Measurements from ENCODE around the gene KCNJ15. TPM values are rescaled to one million over a fixed set of nuclear protein-coding genes. Genes with fewer than 3 reads are reported as not detected.
"Not testable (repeated sequence)": the region's sequence is repeated elsewhere in the genome, so short reads cannot be mapped to it uniquely, and the experiment has no call there.

Gene KCNJ15
- total and polyA plus RNA-seq, 2 of the 13 experiments (the other 11 are each of a cell fraction or from before 2014, with no cell fraction given), result not detected

- no peak for TF ChIP-seq PRDM4 (CRISPR knock-in tag; IDR thresholded peaks at IDR 0.05; ENCODE audit: borderline replicate concordance)
- no peak for TF ChIP-seq CREB1 (IDR thresholded peaks at IDR 0.05)
- TF ChIP-seq CREB1 (CRISPR knock-in tag; IDR thresholded peaks at IDR 0.05), result no peak
- TF ChIP-seq PBX2 (CRISPR knock-in tag; IDR thresholded peaks at IDR 0.05), result no peak
Measured at GRCh38 chr21:38234395-38235142, 22.2 kb upstream of the KCNJ15 start (continued).

- H3K9me3 ChIP-seq (ENCODE audit: low read length), result peaks cover 14% of the 10 kb centered on the region
- H3K27me3 ChIP-seq (ENCODE audit: control insufficient read depth in 1 of 2, insufficient read depth in 2 of 2, low read length in 2 of 2); H3K36me3 ChIP-seq (replicated peaks in 1 of 2; ENCODE audit: control insufficient read depth in 1 of 2, insufficient read depth in 2 of 2, low read length in 2 of 2); DNase-seq (ENCODE audit: low spot score); FAIRE-seq; intact Hi-C loops (cut with micrococcal nuclease; ENCODE audit: unreplicated experiment); ATAC-seq; H2AFZ ChIP-seq (ENCODE audit: low read length); H3K79me2 ChIP-seq (ENCODE audit: insufficient read depth, low read length); H3K4me1 ChIP-seq (ENCODE audit: insufficient read depth, low read length); BruUV-seq (replicated peaks); H3K9ac ChIP-seq (ENCODE audit: insufficient read depth, low read depth, low read length); in situ Hi-C loops (cut with HindIII; ENCODE audit: extremely low pct_ligation_motif_present, low pct_unique_long_range_greater_than_20kb); H3K4me3 ChIP-seq (replicated peaks in 1 of 3; ENCODE audit: insufficient read depth in 1 of 3, low read depth in 2 of 3, low read length in 3 of 3); POLR2A ChIA-PET; H4K20me1 ChIP-seq (ENCODE audit: insufficient read depth, low read length); H3K27ac ChIP-seq (ENCODE audit: extremely low read length, insufficient read depth, low read length); CTCF ChIA-PET (ENCODE audit: low intra/inter-chr PET ratio, low total read pairs); H3K4me2 ChIP-seq (ENCODE audit: low read depth, low read length): not testable (repeated sequence)
- WGBS (ENCODE audit: low lambda C conversion rate), result 52% methylated on average over 9 of the region's 9 CpGs
Measured at GRCh38 chr21:38235251-38235650, 21.5 kb upstream of the KCNJ15 start.
